ENCODE measurements around the gene RET. TPM values are rescaled to one million over a fixed set of nuclear protein-coding genes. Genes with fewer than 3 reads are reported as not detected.

The RET gene
- total RNA-seq, 4 donors from 2014 or later, result 0.23 to 2.1 (median 0.78) TPM

DNA sequence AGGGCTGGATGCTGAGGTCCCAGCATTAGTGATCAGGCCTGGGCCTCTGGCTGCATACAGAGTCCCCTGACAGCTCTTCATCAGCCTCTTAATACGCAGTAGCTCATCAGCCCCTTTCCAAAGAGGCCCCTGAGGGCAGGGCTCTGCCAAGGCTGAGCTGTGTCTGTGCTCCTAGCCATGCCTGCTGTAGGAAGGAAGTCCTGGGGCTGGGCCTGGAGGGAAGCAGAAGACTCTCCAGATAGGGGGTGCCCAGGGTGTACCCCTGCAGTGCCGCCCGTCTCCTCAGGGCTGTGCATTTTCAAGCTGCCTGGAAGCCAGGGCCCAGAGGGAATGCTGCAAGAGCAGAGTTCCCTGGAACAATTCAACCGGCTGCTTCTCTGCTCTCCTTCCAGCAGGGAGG is 7.3 kb upstream of the RET start:
- WGBS, result 89% methylated on average over 1 of the region's 4 CpGs
- no peak overlapping the region for H3K4me3 ChIP-seq
- no peak overlapping the region for H3K27ac ChIP-seq
- H3K9me3 ChIP-seq, result no peaks in the 10 kb centered on the region
- peaks cover 18% of the 10 kb centered on the region for H3K27me3 ChIP-seq
- TF ChIP-seq, protein P1, sequence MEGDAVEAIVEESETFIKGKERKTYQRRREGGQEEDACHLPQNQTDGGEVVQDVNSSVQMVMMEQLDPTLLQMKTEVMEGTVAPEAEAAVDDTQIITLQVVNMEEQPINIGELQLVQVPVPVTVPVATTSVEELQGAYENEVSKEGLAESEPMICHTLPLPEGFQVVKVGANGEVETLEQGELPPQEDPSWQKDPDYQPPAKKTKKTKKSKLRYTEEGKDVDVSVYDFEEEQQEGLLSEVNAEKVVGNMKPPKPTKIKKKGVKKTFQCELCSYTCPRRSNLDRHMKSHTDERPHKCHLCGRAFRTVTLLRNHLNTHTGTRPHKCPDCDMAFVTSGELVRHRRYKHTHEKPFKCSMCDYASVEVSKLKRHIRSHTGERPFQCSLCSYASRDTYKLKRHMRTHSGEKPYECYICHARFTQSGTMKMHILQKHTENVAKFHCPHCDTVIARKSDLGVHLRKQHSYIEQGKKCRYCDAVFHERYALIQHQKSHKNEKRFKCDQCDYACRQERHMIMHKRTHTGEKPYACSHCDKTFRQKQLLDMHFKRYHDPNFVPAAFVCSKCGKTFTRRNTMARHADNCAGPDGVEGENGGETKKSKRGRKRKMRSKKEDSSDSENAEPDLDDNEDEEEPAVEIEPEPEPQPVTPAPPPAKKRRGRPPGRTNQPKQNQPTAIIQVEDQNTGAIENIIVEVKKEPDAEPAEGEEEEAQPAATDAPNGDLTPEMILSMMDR (IDR thresholded peaks at IDR 0.05), result no peak
- no peak for TF ChIP-seq POLR2AphosphoS5 (IDR thresholded peaks at IDR 0.05)
- no peak for TF ChIP-seq EP300 (IDR thresholded peaks at IDR 0.05)
- TF ChIP-seq POLR2A (IDR thresholded peaks at IDR 0.05), result no peak
- no peaks in the 10 kb centered on the region for H3K4me1 ChIP-seq
- DNase-seq (ENCODE audit: low spot score in 2 of 2), result no peak
- no peaks in the 10 kb centered on the region for H3K36me3 ChIP-seq

DNA sequence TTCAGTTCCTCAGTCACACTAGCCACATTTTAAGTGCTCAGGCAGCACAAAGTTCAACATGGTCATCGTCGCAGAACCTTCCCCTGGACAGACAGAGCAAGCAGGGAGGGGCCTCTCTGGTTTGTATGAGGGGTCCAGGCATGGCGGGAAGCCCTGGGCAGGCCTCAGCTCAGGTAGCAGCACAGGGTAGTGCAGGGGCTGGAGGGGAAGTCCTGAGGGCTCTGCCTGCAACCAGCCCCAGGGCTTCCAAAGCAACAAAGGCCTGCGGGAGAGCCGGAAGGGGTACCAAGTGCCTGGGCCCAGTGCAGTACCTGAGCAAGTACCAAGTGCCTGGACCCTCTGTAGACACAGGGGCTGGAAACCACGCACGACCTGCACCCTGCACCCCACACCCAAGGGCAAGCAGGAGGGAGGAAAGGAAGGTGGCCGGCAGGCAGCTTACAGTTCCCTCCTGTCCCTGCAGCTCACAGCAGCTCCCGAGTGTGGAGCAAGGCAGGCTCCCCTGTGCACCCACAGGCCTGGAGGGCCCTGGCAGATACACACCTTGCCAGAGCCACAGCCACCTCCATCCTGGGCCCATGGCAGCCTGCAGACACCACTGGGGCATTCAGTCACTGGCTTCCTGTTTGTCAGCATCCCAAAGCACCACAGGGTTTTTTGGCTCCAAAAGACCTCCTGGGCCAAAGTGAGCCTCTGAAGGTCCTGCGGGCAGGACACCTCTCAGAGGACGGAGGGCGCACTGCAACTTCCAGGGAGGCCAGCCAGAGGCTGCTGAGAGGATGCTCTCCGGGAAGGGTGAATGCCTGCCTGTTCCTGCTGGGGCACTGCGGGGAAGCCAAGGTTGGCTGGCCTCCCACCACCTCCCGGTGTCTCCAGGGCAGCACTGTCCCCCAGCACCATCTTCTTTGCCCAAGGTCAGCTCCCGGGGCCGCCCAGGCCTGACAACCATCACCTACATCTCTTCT is 6.5 kb upstream of the RET start:
- Histone ChIP-seq H3K4me3 (no peak overlapping the region), H3K36me3 (no peaks in the 10 kb centered on the region), H3K9me3 (no peaks in the 10 kb centered on the region), H3K27ac (no peak overlapping the region), H3K27me3 (peaks cover 26% of the 10 kb centered on the region), H3K4me1 (no peaks in the 10 kb centered on the region)
- 82% methylated on average over 11 of the region's 17 CpGs for WGBS
- no peak for DNase-seq (ENCODE audit: low spot score in 2 of 2)
- TF ChIP-seq POLR2AphosphoS5 (IDR thresholded peaks at IDR 0.05) (no peak), EP300 (IDR thresholded peaks at IDR 0.05) (no peak), POLR2A (IDR thresholded peaks at IDR 0.05) (no peak)
- TF ChIP-seq, protein P1 (IDR thresholded peaks at IDR 0.05), result no peak

DNA sequence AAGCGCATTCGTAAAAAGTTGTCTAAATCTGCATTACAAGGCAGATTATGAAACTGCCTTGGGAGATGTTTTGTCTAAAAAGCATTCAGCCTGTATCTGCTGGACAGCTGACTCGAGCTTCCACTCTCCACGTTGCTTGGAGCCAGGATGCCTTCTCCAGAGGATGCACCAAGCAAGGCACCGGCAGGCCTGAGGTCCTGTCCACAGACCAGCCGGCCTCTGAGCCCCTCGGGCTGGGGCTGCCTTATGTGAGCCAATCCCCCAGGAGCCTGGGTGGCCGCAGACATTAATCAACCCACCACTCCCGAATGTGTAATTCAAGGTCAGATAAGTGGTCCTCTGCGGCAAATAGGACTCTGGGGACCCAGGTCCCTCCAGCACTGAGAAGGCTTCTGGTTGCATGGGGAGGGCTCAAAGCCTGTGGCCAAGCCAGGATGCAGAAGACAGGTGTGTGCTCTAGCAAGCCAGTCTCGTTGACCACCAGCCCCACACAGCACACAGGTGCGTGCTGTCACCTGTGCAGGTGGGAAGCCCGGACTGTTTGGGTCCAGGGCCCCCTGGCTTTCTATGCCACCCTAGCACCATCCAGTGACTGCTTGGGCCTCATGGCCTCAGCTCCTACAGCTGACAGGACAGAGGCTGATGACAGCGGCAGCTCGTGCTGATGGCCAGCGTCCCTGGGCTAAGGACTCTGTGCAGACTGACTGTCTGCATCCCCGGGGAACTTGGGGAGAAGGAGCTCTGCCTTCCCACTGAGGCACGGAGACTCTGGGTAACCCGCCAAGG is 4.8 kb upstream of the RET start:
- no peak for DNase-seq (ENCODE audit: low spot score in 2 of 2)
- peaks cover 13% of the 10 kb centered on the region for H3K4me1 ChIP-seq
- H3K27me3 ChIP-seq, result peaks cover 43% of the 10 kb centered on the region
- H3K9me3 ChIP-seq, result no peaks in the 10 kb centered on the region
- no peak overlapping the region for H3K27ac ChIP-seq
- H3K36me3 ChIP-seq, result no peaks in the 10 kb centered on the region
- 80% methylated on average over 15 of the region's 19 CpGs for WGBS
- H3K4me3 ChIP-seq, result no peak overlapping the region
- TF ChIP-seq POLR2AphosphoS5 (IDR thresholded peaks at IDR 0.05) (no peak), EP300 (IDR thresholded peaks at IDR 0.05) (no peak), POLR2A (IDR thresholded peaks at IDR 0.05) (no peak)

DNA sequence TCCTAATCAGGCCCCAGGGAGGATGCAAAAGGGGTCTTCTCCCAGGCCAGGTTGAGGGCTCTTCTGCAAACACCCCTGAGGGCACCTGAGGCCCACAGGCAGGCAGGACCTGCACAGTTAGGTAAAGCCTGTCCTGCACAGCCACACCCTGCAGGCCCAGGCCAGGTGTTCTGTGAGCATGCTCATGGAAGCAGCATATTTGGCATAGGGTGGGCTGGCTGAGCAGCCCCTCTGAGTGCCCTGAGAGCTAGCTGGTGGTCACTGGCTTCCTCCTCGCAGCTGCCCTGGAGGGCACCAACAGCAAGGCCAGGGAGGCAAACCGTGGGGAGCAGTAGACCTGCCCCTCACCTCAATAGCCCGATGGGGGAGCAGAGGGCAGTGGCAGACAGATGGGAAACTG is 3.7 kb upstream of the RET start:
- H3K36me3 ChIP-seq, result no peaks in the 10 kb centered on the region
- H3K4me3 ChIP-seq, result no peak overlapping the region
- no peak overlapping the region for H3K27ac ChIP-seq
- no CpG with 5 or more reads among the region's 3 CpGs for WGBS
- TF ChIP-seq, protein P1 (IDR thresholded peaks at IDR 0.05), result no peak
- no peak for TF ChIP-seq POLR2AphosphoS5 (IDR thresholded peaks at IDR 0.05)
- TF ChIP-seq POLR2A (IDR thresholded peaks at IDR 0.05), result no peak
- no peak for TF ChIP-seq EP300 (IDR thresholded peaks at IDR 0.05)
- H3K4me1 ChIP-seq, result peaks cover 20% of the 10 kb centered on the region
- peaks cover 53% of the 10 kb centered on the region for H3K27me3 ChIP-seq
- H3K9me3 ChIP-seq, result no peaks in the 10 kb centered on the region
- no peak for DNase-seq (ENCODE audit: low spot score in 2 of 2)

DNA sequence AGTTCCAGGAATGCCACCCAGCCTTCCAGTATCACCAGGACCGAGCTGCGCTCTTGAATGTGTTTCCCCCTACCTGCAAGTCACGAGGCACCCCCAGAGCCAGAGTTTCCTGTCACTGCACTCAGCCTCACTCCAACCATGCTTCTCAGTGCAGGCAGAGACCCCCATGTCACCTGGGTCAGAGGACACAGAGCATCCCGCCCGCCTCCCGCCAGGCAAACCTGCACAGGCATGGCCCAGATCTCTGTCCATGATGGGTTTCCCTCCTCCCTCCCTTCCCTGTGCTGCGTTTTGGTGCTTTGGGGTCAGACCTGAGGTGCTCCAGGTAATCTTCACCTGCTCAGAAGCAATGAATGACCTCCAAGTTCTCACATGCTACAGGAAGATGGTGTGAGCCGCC is 3.1 kb upstream of the RET start:
- Histone ChIP-seq H3K36me3 (no peaks in the 10 kb centered on the region), H3K27me3 (peaks cover 58% of the 10 kb centered on the region), H3K4me3 (no peak overlapping the region), H3K4me1 (peaks cover 20% of the 10 kb centered on the region), H3K27ac (no peak overlapping the region), H3K9me3 (no peaks in the 10 kb centered on the region)
- no peak for TF ChIP-seq EP300 (IDR thresholded peaks at IDR 0.05)
- TF ChIP-seq POLR2A (IDR thresholded peaks at IDR 0.05), result no peak
- TF ChIP-seq, protein P1 (IDR thresholded peaks at IDR 0.05), result no peak
- TF ChIP-seq POLR2AphosphoS5 (IDR thresholded peaks at IDR 0.05), result no peak
- no peak for DNase-seq (ENCODE audit: low spot score in 2 of 2)
- 98% methylated on average over 4 of the region's 8 CpGs for WGBS
